Measurements from ENCODE around the gene FAM83F. TPM values are rescaled to one million over a fixed set of nuclear protein-coding genes. Genes with fewer than 3 reads are reported as not detected.

FAM83F gene
- total RNA-seq, 1 experiment from 2014 or later, result 43.1 TPM

DNA sequence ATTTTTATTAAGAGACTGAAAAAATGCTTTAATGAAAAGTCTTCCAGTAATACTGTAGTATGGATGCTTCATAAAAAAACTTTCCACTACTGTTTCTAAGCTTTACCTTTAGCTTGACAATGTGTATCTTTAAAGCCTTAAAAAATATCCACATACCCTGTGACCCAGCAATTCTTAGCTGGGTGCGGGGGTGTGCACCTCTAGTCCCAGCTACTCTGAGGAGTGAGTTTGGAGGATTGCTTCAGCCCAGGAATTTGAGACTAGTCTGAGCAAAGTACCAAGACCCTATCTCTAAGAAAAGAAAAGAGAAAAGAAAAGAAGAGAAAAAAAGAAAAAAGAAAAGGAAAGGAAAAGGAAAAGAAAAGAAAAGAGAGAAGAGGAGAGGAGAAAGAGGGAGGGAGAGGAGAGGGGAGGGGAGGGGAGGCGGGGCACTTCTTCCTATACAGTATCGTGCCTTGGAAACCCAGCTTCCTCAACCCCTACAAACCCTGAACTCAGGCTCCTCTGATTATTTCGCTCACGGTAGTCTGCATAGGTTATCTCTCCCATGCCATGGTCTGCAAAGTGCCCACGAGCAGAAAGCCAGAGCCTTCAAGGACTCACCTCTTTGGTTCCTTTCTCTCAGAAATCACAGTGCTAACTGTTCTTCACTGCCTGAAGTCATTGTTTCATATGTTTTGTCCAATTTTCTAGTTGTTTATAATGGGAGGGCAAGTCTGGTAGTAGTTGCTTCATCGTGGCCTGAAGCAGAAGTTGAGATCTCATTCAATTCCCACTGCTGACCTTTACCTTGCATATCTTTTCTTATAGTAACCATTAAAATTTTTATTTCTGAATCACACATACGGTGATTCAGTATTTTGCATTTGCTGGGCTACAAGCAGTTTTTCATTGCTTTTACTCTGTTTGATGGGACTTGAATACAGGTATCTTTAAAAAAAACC lies 82.2 kb downstream of the FAM83F start:
- H3K9me3 Mint-ChIP-seq, result no peaks in the 10 kb centered on the region

DNA sequence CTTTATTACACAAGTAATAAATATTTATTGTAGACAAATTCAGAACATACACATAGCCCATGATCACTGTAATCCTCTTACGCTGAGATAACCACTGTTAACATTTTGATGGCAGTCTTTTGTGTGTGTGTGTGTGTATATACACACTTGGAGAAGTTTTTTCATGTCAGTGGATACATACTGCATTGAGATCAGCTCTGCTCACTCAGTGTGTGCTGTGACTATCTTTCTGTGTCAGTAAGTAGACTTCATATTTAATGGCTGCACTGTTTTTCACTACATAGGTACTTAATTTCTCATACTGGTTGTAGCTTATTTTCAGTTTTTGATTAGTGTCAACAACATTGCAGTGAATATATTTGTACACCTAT lies 82.9 kb downstream of the FAM83F start:
- ATAC-seq (no peak), DNase-seq (ENCODE audit: low spot score) (no peak)
- H3K4me1 Mint-ChIP-seq, result peaks cover 18% of the 10 kb centered on the region
- ChIA-PET POLR2A (no interaction called here), CTCF (no interaction called here)
- H3K9me3 Mint-ChIP-seq, result no peaks in the 10 kb centered on the region
- H3K27ac Mint-ChIP-seq, result no peak overlapping the region
- TF ChIP-seq RORB (CRISPR knock-in tag; IDR thresholded peaks at IDR 0.05) (no peak), AR (CRISPR knock-in tag; IDR thresholded peaks at IDR 0.05) (no peak), ZNF423 (CRISPR knock-in tag; IDR thresholded peaks at IDR 0.05) (no peak), SMAD3 (CRISPR knock-in tag; IDR thresholded peaks at IDR 0.05; ENCODE audit: borderline replicate concordance) (no peak), NFATC4 (CRISPR knock-in tag; IDR thresholded peaks at IDR 0.05) (no peak)
- TF ChIP-seq, protein P1, sequence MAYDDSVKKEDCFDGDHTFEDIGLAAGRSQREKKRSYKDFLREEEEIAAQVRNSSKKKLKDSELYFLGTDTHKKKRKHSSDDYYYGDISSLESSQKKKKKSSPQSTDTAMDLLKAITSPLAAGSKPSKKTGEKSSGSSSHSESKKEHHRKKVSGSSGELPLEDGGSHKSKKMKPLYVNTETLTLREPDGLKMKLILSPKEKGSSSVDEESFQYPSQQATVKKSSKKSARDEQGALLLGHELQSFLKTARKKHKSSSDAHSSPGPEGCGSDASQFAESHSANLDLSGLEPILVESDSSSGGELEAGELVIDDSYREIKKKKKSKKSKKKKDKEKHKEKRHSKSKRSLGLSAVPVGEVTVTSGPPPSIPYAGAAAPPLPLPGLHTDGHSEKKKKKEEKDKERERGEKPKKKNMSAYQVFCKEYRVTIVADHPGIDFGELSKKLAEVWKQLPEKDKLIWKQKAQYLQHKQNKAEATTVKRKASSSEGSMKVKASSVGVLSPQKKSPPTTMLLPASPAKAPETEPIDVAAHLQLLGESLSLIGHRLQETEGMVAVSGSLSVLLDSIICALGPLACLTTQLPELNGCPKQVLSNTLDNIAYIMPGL (CRISPR knock-in tag; IDR thresholded peaks at IDR 0.05), result no peak
- H3K36me3 Mint-ChIP-seq, result no peaks in the 10 kb centered on the region
- no peaks in the 10 kb centered on the region for H3K27me3 Mint-ChIP-seq (ENCODE audit: low read depth)
- H3K4me3 Mint-ChIP-seq, result no peak overlapping the region

More for the DNA sequence above, 82.2 kb downstream of the FAM83F start:
- Mint-ChIP-seq H3K4me1 (peaks cover 18% of the 10 kb centered on the region), H3K27me3 (ENCODE audit: low read depth) (no peaks in the 10 kb centered on the region), H3K4me3 (peak overlapping the region; percentile 30; the same call in 1 of the 2 replicates), H3K27ac (peak overlapping the region; percentile 41; the same call in 1 of the 2 replicates), H3K36me3 (no peaks in the 10 kb centered on the region)
- ChIA-PET CTCF (no interaction called here), POLR2A (no interaction called here)
- no peak for DNase-seq (ENCODE audit: low spot score)
- ATAC-seq, result peak; percentile 65
- no peak for TF ChIP-seq TP53 (CRISPR knock-in tag; IDR thresholded peaks at IDR 0.05)
- no peak for TF ChIP-seq JUN (CRISPR knock-in tag; IDR thresholded peaks at IDR 0.05)
- no peak for TF ChIP-seq ZNF671 (CRISPR knock-in tag; IDR thresholded peaks at IDR 0.05)
- TF ChIP-seq, protein P2, sequence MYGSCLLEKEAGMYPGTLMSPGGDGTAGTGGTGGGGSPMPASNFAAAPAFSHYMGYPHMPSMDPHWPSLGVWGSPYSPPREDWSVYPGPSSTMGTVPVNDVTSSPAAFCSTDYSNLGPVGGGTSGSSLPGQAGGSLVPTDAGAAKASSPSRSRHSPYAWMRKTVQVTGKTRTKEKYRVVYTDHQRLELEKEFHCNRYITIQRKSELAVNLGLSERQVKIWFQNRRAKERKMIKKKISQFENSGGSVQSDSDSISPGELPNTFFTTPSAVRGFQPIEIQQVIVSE (CRISPR knock-in tag; IDR thresholded peaks at IDR 0.05; ENCODE audit: borderline replicate concordance), result no peak
- TF ChIP-seq, protein P3, sequence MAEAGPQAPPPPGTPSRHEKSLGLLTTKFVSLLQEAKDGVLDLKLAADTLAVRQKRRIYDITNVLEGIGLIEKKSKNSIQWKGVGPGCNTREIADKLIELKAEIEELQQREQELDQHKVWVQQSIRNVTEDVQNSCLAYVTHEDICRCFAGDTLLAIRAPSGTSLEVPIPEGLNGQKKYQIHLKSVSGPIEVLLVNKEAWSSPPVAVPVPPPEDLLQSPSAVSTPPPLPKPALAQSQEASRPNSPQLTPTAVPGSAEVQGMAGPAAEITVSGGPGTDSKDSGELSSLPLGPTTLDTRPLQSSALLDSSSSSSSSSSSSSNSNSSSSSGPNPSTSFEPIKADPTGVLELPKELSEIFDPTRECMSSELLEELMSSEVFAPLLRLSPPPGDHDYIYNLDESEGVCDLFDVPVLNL (CRISPR knock-in tag; IDR thresholded peaks at IDR 0.05; ENCODE audit: borderline replicate concordance, low read depth), result no peak
- no peak for TF ChIP-seq FOXK1 (CRISPR knock-in tag; IDR thresholded peaks at IDR 0.05)
- TF ChIP-seq NFYB (CRISPR knock-in tag; conservative IDR thresholded peaks at IDR 0.05; ENCODE audit: low read depth), result no peak
- no peak for TF ChIP-seq CREB1 (CRISPR knock-in tag; IDR thresholded peaks at IDR 0.05)
- TF ChIP-seq, protein P4, sequence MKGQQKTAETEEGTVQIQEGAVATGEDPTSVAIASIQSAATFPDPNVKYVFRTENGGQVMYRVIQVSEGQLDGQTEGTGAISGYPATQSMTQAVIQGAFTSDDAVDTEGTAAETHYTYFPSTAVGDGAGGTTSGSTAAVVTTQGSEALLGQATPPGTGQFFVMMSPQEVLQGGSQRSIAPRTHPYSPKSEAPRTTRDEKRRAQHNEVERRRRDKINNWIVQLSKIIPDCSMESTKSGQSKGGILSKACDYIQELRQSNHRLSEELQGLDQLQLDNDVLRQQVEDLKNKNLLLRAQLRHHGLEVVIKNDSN (CRISPR knock-in tag; IDR thresholded peaks at IDR 0.05), result no peak

All from WTC11 (cell line).